GM12878 (cell line): ENCODE measurements around the gene OMP. TPM values are rescaled to one million over a fixed set of nuclear protein-coding genes. Genes with fewer than 3 reads are reported as not detected.

Experiments used
- ATAC-seq: fragments of 200-7000 bp; cut with Tn5 transposase; 3 replicates; pipeline ENCODE4 v1.9.1; 2020; ENCODE audit warnings: mild to moderate bottlenecking, moderate library complexity
- BruUV-seq: library from RNA; stranded (reverse); fragments of 400-500 nt; replicated peaks from 2 replicates; lab custom pipeline; 2021; lab: Mats Ljungman, UMichigan
- CTCF ChIA-PET: fragments of 300-600 bp; sonication (Branson Sonifier 250); formaldehyde crosslinking; extraction: SDS; loops from one replicate; lab custom pipeline; 2021; ENCODE audit warnings: inconsistent platforms; lab: Yijun Ruan, JAX
- POLR2A ChIA-PET: fragments of 350-600 bp; formaldehyde crosslinking; extraction: SDS; loops from one replicate; lab custom pipeline; 2021; ENCODE audit warnings: inconsistent platforms; lab: Charles Lee
- RAD21 ChIA-PET: fragments of 300-600 bp; sonication (Branson Sonifier 250); formaldehyde crosslinking; loops from one replicate; lab custom pipeline; 2023; ENCODE audit warnings: antibody characterized with exemption; ENCODE audit not compliant: unreplicated experiment; lab: Charles Lee
- SMC1A ChIA-PET: fragments of 300-600 bp; sonication (Branson Sonifier 250); formaldehyde crosslinking; loops from one replicate; lab custom pipeline; 2023; ENCODE audit not compliant: unreplicated experiment, uncharacterized antibody; lab: Charles Lee
- DNase-seq: peaks from one replicate; pipeline ENCODE4 v3.0.0-alpha.2; 2011; ENCODE audit warnings: low read depth, low spot score
- FAIRE-seq: peaks from 3 replicates; lab custom pipeline; 2011; peaks lifted over from hg19 to GRCh38; lab: Jason Lieb, UNC
- H2AFZ ChIP-seq: 2 replicates; pipeline ENCODE4 v1.6.0; 2011; ENCODE audit warnings: low read depth, low read length, control low read depth; ENCODE audit not compliant: control insufficient read depth
- H3K27ac ChIP-seq: 2 replicates; pipeline ENCODE4 v1.5.1; 2011; ENCODE audit warnings: control low read depth; ENCODE audit not compliant: control insufficient read depth, insufficient read depth
- H3K27me3 ChIP-seq, 2 experiments: replicated peaks in 1 of 2; 2 replicates each; pipeline versions ENCODE4 v1.6.0 to v1.6.1; 2011; ENCODE audit warnings: low read length in 1 of 2; ENCODE audit not compliant: control insufficient read depth in 2 of 2, insufficient read depth in 2 of 2
- H3K36me3 ChIP-seq, 2 experiments: 2 replicates each; pipeline ENCODE4 v1.5.1; 2011; ENCODE audit warnings: low read length in 1 of 2; ENCODE audit not compliant: control insufficient read depth in 2 of 2, insufficient read depth in 2 of 2
- H3K4me1 ChIP-seq: 2 replicates; pipeline ENCODE4 v1.6.1; 2011; ENCODE audit warnings: mild to moderate bottlenecking, low read length, moderate library complexity, mixed read lengths; ENCODE audit not compliant: control insufficient read depth, insufficient read depth
- H3K4me2 ChIP-seq: 2 replicates; pipeline ENCODE4 v1.6.0; 2011; ENCODE audit warnings: control low read depth; ENCODE audit not compliant: control insufficient read depth, insufficient read depth
- H3K4me3 ChIP-seq: fragments of 200-600 bp; sonication (generic); 2 replicates; pipeline ENCODE4 v1.5.1; 2016
- H3K79me2 ChIP-seq: 2 replicates; pipeline ENCODE4 v1.6.0; 2011; ENCODE audit warnings: low read length; ENCODE audit not compliant: control insufficient read depth, insufficient read depth
- H3K9ac ChIP-seq: 2 replicates; pipeline ENCODE4 v1.8.0; 2011; ENCODE audit warnings: low read length, control low read depth, mixed read lengths; ENCODE audit not compliant: control insufficient read depth, insufficient read depth
- H3K9me3 ChIP-seq: replicated peaks from 3 replicates; pipeline ENCODE4 v1.5.1; 2011; ENCODE audit warnings: mild to moderate bottlenecking, low read length; ENCODE audit not compliant: control insufficient read depth, insufficient read depth
- H4K20me1 ChIP-seq: 2 replicates; pipeline ENCODE4 v1.6.0; 2011; ENCODE audit not compliant: control insufficient read depth, insufficient read depth
- EP300 ChIP-seq, 2 experiments: fragments of 150-350 bp in 1 of 2; IDR thresholded peaks; 2 replicates each; pipeline ENCODE4 v1.6.1; 2011 to 2012; ENCODE audit warnings: low read depth in 2 of 2, low read length in 2 of 2, borderline replicate concordance in 1 of 2, improper control_type of control experiment in 1 of 2, inconsistent platforms in 1 of 2; ENCODE audit not compliant: control insufficient read depth in 1 of 2
- ESRRA ChIP-seq: IDR thresholded peaks from 2 replicates; pipeline ENCODE4 v1.6.1; 2012; ENCODE audit warnings: mild to moderate bottlenecking, low read length, improper control_type of control experiment
- FOS ChIP-seq: IDR thresholded peaks from 3 replicates; pipeline ENCODE4 v1.6.1; 2011; ENCODE audit warnings: borderline replicate concordance; ENCODE audit not compliant: insufficient read length; ENCODE audit errors: extremely low read depth
- FOXM1 ChIP-seq: IDR thresholded peaks from 2 replicates; pipeline ENCODE4 v1.6.1; 2012; ENCODE audit warnings: low read depth, mild to moderate bottlenecking, inconsistent platforms, low read length, moderate library complexity
- MYB ChIP-seq: fragments of 150-350 bp; IDR thresholded peaks from 2 replicates; pipeline ENCODE4 v1.6.1; 2014; ENCODE audit warnings: mild to moderate bottlenecking, low read depth, low read length, borderline replicate concordance
- POLR2AphosphoS5 ChIP-seq: IDR thresholded peaks from 2 replicates; pipeline ENCODE4 v1.6.1; 2011; ENCODE audit warnings: mild to moderate bottlenecking, low read length, inconsistent platforms
- SUZ12 ChIP-seq: fragments of 200-600 bp; sonication (generic); IDR thresholded peaks from one replicate; pipeline ENCODE4 v1.6.1; 2018; ENCODE audit warnings: antibody characterized with exemption, mild to moderate bottlenecking; ENCODE audit not compliant: unreplicated experiment
- ZBTB11 ChIP-seq: fragments of 450-650 bp; formaldehyde crosslinking; IDR thresholded peaks from 2 replicates; pipeline ENCODE4 v1.5.0; 2022; ENCODE audit warnings: mild to moderate bottlenecking, missing genetic modification characterization
- ZNF687 ChIP-seq: fragments of 450-650 bp; IDR thresholded peaks from 2 replicates; pipeline ENCODE4 v1.6.1; 2017; ENCODE audit warnings: mild to moderate bottlenecking, moderate library complexity
- ZZZ3 ChIP-seq: IDR thresholded peaks from 2 replicates; pipeline ENCODE4 v1.6.1; 2011; ENCODE audit warnings: low read depth; ENCODE audit not compliant: control insufficient read depth, insufficient read length
- WGBS: methylation state at CpG from one replicate; pipeline ENCODE4 v1.1.6; 2016; ENCODE audit warnings: low lambda C conversion rate; ENCODE audit not compliant: insufficient replicate concordance, insufficient coverage; ENCODE audit errors: missing lambda C conversion rate; 5-methylcytosine and 5-hydroxymethylcytosine counted together
- in situ Hi-C: fragments of 300-500 bp; cut with MboI; formaldehyde crosslinking; loops from 9 replicates; pipeline ENCODE4 v1.14.3; 2018; ENCODE audit warnings: mixed read lengths
- intact Hi-C: fragments of 100-400 bp; cut with micrococcal nuclease; formaldehyde crosslinking; loops from one replicate; pipeline ENCODE4 v1.14.2; 2022; ENCODE audit not compliant: unreplicated experiment
- polyA plus RNA-seq, 11 experiments: library from polyadenylated mRNA; depleted of rRNA in 4 of 11; unstranded in 6 of 11; stranded (reverse) in 5 of 11; fragments of >200 nt; fragmentation: Nextera tagmentation in 4 of 11; fragmentation: Illumina TruSeq in 1 of 11; extraction: Ambion mirVana in 4 of 11; extraction: Trizol in 1 of 11; gene quantifications; 1 replicate in 1 of 11; 2 replicates in 10 of 11; pipeline versions ENCODE4 v1.2.1 to v1.2.3, GENCODE V29; 2011 to 2016; ENCODE audit warnings: inconsistent platforms in 2 of 11, missing spikeins in 2 of 11, low read depth in 1 of 11
- total RNA-seq, 4 experiments: library from RNA; depleted of rRNA in 3 of 4; stranded (reverse); fragments of >200 nt in 3 of 4; fragmentation: Illumina TruSeq in 1 of 4; extraction: Trizol in 1 of 4; gene quantifications; 2 replicates each; pipeline versions ENCODE4 v1.2.1 to v1.2.3, GENCODE V29; 2013 to 2021
- TF ChIP-seq, protein P1 (sequence below): fragments of 450-650 bp; conservative IDR thresholded peaks from 2 replicates; pipeline ENCODE4 v1.6.1; 2017; ENCODE audit warnings: mild to moderate bottlenecking, moderate library complexity

The OMP gene
- total and polyA plus RNA-seq, 10 of the 15 experiments (the other 5 are each of a cell fraction or from before 2014, with no cell fraction given), result not detected

DNA sequence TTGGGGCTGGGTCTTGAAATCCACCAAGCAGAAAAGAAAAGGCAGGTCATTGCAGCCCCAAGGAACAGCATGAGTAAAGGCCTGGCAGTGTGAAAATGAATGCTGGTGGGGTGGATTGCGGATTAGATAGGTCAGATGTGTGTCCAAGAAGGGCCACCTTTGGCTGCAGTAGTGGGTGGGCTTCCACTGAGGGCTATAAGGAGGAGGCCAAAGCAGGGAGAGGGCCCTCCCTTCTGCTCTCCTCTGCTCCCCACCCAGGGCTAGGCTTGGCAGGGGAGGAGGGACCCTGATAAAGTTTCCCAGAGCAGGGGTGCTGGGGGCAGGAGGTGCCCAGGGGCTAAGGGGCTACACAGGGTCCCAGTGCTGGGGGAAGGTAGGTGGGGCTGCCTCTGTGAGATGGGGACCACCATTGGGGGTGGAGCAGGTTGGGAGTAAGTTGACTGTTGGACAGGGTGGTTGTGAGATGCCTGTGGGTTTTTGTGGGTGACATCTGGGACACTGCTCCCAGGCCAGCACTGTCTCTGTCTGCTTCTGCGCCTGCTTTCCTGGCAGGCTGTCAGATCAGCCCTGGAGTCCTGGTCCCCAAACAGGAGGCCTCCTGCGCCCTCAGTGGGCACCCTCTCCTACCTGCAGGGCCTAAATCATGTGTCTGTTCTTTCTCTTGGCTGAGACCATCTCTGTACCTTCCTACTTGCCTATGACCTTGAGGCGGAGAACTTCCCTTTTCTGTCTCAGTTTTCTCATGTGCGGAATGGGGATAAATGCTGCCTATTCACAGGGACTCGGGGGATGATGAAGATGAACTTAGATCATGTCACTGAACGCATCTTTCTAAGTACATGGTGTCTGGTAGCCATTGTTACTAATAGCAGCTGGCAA is 33.9 kb upstream of the OMP start:
- intact Hi-C loops, result no loop called here
- H3K27me3 ChIP-seq, result peaks cover 0 to 1% of the 10 kb centered on the region in 2 experiments; a peak in 2 of 4 replicates
- ChIA-PET SMC1A (no interaction called here), CTCF (interaction anchor here (0.5 to 1.9 kb wide), 2 partner anchors 23 to 89 kb away, joined by 3 to 6 read pairs; no protein-coding TSS in a partner anchor), RAD21 (no interaction called here), POLR2A (no interaction called here)
- H4K20me1 ChIP-seq, result no peaks in the 10 kb centered on the region
- H3K9me3 ChIP-seq, result no peaks in the 10 kb centered on the region
- no peak overlapping the region for H3K9ac ChIP-seq
- DNase-seq (no peak), FAIRE-seq (no peak), ATAC-seq (no peak)
- H2AFZ ChIP-seq, result no peak overlapping the region
- no peaks in the 10 kb centered on the region for H3K36me3 ChIP-seq
- no peaks in the 10 kb centered on the region for H3K79me2 ChIP-seq
- BruUV-seq, result no TSS peak
- H3K4me3 ChIP-seq, result no peak overlapping the region
- H3K4me2 ChIP-seq, result no peak overlapping the region
- WGBS, result 43% methylated on average over 7 of the region's 7 CpGs
- no peak overlapping the region for H3K27ac ChIP-seq
- H3K4me1 ChIP-seq, result peaks cover 6% of the 10 kb centered on the region
- in situ Hi-C loops, result no loop called here
- no peak for TF ChIP-seq ZBTB11 (CRISPR knock-in tag)
- TF ChIP-seq ZNF687, result no peak
- TF ChIP-seq FOXM1, result no peak
- no peak for TF ChIP-seq ZZZ3
- TF ChIP-seq SUZ12, result no peak
- no peak for TF ChIP-seq MYB
- no peak for TF ChIP-seq ESRRA
- no peak for TF ChIP-seq POLR2AphosphoS5
- TF ChIP-seq EP300 (IDR thresholded peaks at IDR 0.05; ENCODE audit: borderline replicate concordance in 1 of 2, control insufficient read depth in 1 of 2, low read depth in 2 of 2, low read length in 2 of 2), result no peak
- TF ChIP-seq FOS, result no peak
- TF ChIP-seq, protein P1, sequence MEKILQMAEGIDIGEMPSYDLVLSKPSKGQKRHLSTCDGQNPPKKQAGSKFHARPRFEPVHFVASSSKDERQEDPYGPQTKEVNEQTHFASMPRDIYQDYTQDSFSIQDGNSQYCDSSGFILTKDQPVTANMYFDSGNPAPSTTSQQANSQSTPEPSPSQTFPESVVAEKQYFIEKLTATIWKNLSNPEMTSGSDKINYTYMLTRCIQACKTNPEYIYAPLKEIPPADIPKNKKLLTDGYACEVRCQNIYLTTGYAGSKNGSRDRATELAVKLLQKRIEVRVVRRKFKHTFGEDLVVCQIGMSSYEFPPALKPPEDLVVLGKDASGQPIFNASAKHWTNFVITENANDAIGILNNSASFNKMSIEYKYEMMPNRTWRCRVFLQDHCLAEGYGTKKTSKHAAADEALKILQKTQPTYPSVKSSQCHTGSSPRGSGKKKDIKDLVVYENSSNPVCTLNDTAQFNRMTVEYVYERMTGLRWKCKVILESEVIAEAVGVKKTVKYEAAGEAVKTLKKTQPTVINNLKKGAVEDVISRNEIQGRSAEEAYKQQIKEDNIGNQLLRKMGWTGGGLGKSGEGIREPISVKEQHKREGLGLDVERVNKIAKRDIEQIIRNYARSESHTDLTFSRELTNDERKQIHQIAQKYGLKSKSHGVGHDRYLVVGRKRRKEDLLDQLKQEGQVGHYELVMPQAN, result no peak
